ENCODE data around the gene TUBD1.
A peak's percentile ranks its signal among the peaks of the same experiment; 100 is the strongest.

GRCh38 chr17:59840329-59841090 lies 52.2 kb downstream of the TUBD1 start:
- TF ChIP-seq ATF3 (CRISPR knock-in tag; IDR thresholded peaks at IDR 0.05) (no peak), ZNF121 (CRISPR knock-in tag; IDR thresholded peaks at IDR 0.05) (no peak), ZNF224 (CRISPR knock-in tag; IDR thresholded peaks at IDR 0.05) (no peak), FOXK1 (CRISPR knock-in tag; IDR thresholded peaks at IDR 0.05; ENCODE audit: borderline replicate concordance, low read depth) (no peak), HNRNPLL (IDR thresholded peaks at IDR 0.05; ENCODE audit: low read depth, low read length, poor library complexity, severe bottlenecking) (no peak), SMAD3 (CRISPR knock-in tag; IDR thresholded peaks at IDR 0.05) (peak; percentile 79; the same call in 1 of the 2 replicates), CTCF (CRISPR knock-in tag; IDR thresholded peaks at IDR 0.05) (no peak), HCFC1 (IDR thresholded peaks at IDR 0.05; ENCODE audit: low read depth, low read length) (no peak), SMC3 (IDR thresholded peaks at IDR 0.05; ENCODE audit: low read length) (no peak), NFYB (CRISPR knock-in tag; IDR thresholded peaks at IDR 0.05) (no peak), YY1 (IDR thresholded peaks at IDR 0.05; ENCODE audit: insufficient read depth, insufficient replicate concordance, low read depth, low read length) (no peak)
- TF ChIP-seq, protein P1, sequence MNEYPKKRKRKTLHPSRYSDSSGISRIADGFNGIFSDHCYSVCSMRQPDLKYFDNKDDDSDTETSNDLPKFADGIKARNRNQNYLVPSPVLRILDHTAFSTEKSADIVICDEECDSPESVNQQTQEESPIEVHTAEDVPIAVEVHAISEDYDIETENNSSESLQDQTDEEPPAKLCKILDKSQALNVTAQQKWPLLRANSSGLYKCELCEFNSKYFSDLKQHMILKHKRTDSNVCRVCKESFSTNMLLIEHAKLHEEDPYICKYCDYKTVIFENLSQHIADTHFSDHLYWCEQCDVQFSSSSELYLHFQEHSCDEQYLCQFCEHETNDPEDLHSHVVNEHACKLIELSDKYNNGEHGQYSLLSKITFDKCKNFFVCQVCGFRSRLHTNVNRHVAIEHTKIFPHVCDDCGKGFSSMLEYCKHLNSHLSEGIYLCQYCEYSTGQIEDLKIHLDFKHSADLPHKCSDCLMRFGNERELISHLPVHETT (CRISPR knock-in tag; conservative IDR thresholded peaks at IDR 0.05): no peak
